WTC11 (cell line): Measurements from ENCODE around the gene ZSWIM3. TPM values are rescaled to one million over a fixed set of nuclear protein-coding genes. Genes with fewer than 3 reads are reported as not detected.

ENCODE experiments used
- ATAC-seq: fragments of 200-7000 bp; cut with Tn5 transposase; 2 replicates; pipeline ENCODE4 v1.10.0; 2021; ENCODE audit warnings: mild to moderate bottlenecking, moderate library complexity
- CTCF ChIA-PET: fragments of 300-600 bp; sonication (Branson Sonifier 250); formaldehyde crosslinking; loops from one replicate; lab custom pipeline; 2021; ENCODE audit warnings: antibody characterized with exemption; lab: Charles Lee
- POLR2A ChIA-PET: fragments of 350-600 bp; sonication (Branson Sonifier 250); formaldehyde crosslinking; loops from one replicate; lab custom pipeline; 2021; ENCODE audit warnings: antibody characterized with exemption; lab: Charles Lee
- DNase-seq: peaks from one replicate; pipeline ENCODE4 v3.0.0; 2021; ENCODE audit warnings: low spot score
- H3K27ac Mint-ChIP-seq: 2 replicates; pipeline ENCODE4 v1.8.0; 2021; ENCODE audit warnings: mixed read lengths
- H3K27me3 Mint-ChIP-seq: 2 replicates; pipeline ENCODE4 v1.8.0; 2021; ENCODE audit warnings: low read depth, mild to moderate bottlenecking, moderate library complexity, mixed read lengths
- H3K36me3 Mint-ChIP-seq: 2 replicates; pipeline ENCODE4 v1.8.0; 2021; ENCODE audit warnings: mixed read lengths
- H3K4me1 Mint-ChIP-seq: 2 replicates; pipeline ENCODE4 v1.8.0; 2022; ENCODE audit warnings: mixed read lengths
- H3K4me3 Mint-ChIP-seq: 2 replicates; pipeline ENCODE4 v1.8.0; 2021; ENCODE audit warnings: mild to moderate bottlenecking, moderate library complexity, mixed read lengths
- H3K9me3 Mint-ChIP-seq: 2 replicates; pipeline ENCODE4 v1.8.0; 2021; ENCODE audit warnings: mixed read lengths
- ELF4 ChIP-seq: sonication (generic); formaldehyde crosslinking; IDR thresholded peaks from 2 replicates; pipeline ENCODE4 v1.8.1; 2022; ENCODE audit warnings: low read depth, mild to moderate bottlenecking, moderate library complexity, missing genetic modification reagents
- EMX1 ChIP-seq: fragments of 250-450 bp; sonication (Bioruptor Pico); IDR thresholded peaks from 2 replicates; pipeline ENCODE4 v1.8.0; 2021; ENCODE audit warnings: mild to moderate bottlenecking
- FOXK1 ChIP-seq: sonication (generic); formaldehyde crosslinking; IDR thresholded peaks from 2 replicates; pipeline ENCODE4 v1.8.0; 2022; ENCODE audit warnings: mild to moderate bottlenecking, moderate library complexity, missing genetic modification reagents
- FOXP1 ChIP-seq: sonication (generic); formaldehyde crosslinking; IDR thresholded peaks from 2 replicates; pipeline ENCODE4 v1.8.0; 2022; ENCODE audit warnings: missing genetic modification reagents, mild to moderate bottlenecking, moderate library complexity, borderline replicate concordance
- JUN ChIP-seq: sonication (generic); formaldehyde crosslinking; IDR thresholded peaks from 2 replicates; pipeline ENCODE4 v1.8.0; 2023; ENCODE audit warnings: mild to moderate bottlenecking, missing genetic modification reagents
- KAT7 ChIP-seq: sonication (generic); formaldehyde crosslinking; IDR thresholded peaks from 2 replicates; pipeline ENCODE4 v1.8.1; 2023; ENCODE audit warnings: missing genetic modification reagents, mild to moderate bottlenecking, borderline replicate concordance
- MXD4 ChIP-seq: fragments of 250-450 bp; sonication (Bioruptor Pico); IDR thresholded peaks from 2 replicates; pipeline ENCODE4 v1.8.0; 2021; ENCODE audit warnings: mild to moderate bottlenecking, moderate library complexity, borderline replicate concordance
- RORB ChIP-seq: fragments of 250-450 bp; sonication (Bioruptor Pico); IDR thresholded peaks from 2 replicates; pipeline ENCODE4 v1.9.0; 2021; ENCODE audit warnings: mild to moderate bottlenecking
- SOX15 ChIP-seq: fragments of 250-450 bp; sonication (Bioruptor Pico); IDR thresholded peaks from 2 replicates; pipeline ENCODE4 v1.9.0; 2021; ENCODE audit warnings: mild to moderate bottlenecking
- TCF7 ChIP-seq: sonication (generic); formaldehyde crosslinking; IDR thresholded peaks from 2 replicates; pipeline ENCODE4 v1.8.0; 2022; ENCODE audit warnings: mild to moderate bottlenecking, low read depth, missing genetic modification reagents, moderate library complexity
- TEAD1 ChIP-seq: sonication (generic); formaldehyde crosslinking; IDR thresholded peaks from 2 replicates; pipeline ENCODE4 v1.8.0; 2022; ENCODE audit warnings: mild to moderate bottlenecking, missing genetic modification reagents
- TEAD4 ChIP-seq: sonication (generic); formaldehyde crosslinking; IDR thresholded peaks from 2 replicates; pipeline ENCODE4 v1.8.0; 2022; ENCODE audit warnings: mild to moderate bottlenecking, missing genetic modification reagents
- ZMAT4 ChIP-seq: fragments of 250-450 bp; sonication (Bioruptor Pico); IDR thresholded peaks from 2 replicates; pipeline ENCODE4 v1.9.0; 2021; ENCODE audit warnings: mild to moderate bottlenecking
- ZNF138 ChIP-seq: sonication (generic); formaldehyde crosslinking; conservative IDR thresholded peaks from 2 replicates; pipeline ENCODE4 v1.8.1; 2022; ENCODE audit warnings: mild to moderate bottlenecking, moderate library complexity, missing genetic modification reagents
- ZNF232 ChIP-seq: sonication (generic); formaldehyde crosslinking; IDR thresholded peaks from 2 replicates; pipeline ENCODE4 v1.8.0; 2022; ENCODE audit warnings: mild to moderate bottlenecking, missing genetic modification reagents
- ZNF416 ChIP-seq: fragments of 250-450 bp; sonication (Bioruptor Pico); IDR thresholded peaks from 2 replicates; pipeline ENCODE4 v1.9.0; 2021; ENCODE audit warnings: mild to moderate bottlenecking, inconsistent platforms
- ZSCAN18 ChIP-seq: fragments of 250-450 bp; sonication (Bioruptor Pico); IDR thresholded peaks from 2 replicates; pipeline ENCODE4 v2.1.2; 2022; ENCODE audit warnings: mild to moderate bottlenecking, moderate library complexity
- total RNA-seq: library from RNA; stranded (reverse); gene quantifications from 3 replicates; pipeline ENCODE4 v1.2.3, GENCODE V29; 2021
- TF ChIP-seq, protein P1 (sequence below): sonication (generic); formaldehyde crosslinking; IDR thresholded peaks from 2 replicates; pipeline ENCODE4 v1.8.1; 2023; ENCODE audit warnings: mild to moderate bottlenecking, moderate library complexity, missing genetic modification reagents
- TF ChIP-seq, protein P2 (sequence below): sonication (generic); formaldehyde crosslinking; IDR thresholded peaks from 2 replicates; pipeline ENCODE4 v1.8.1; 2023; ENCODE audit warnings: mild to moderate bottlenecking, missing genetic modification reagents, moderate library complexity
- TF ChIP-seq, protein P3 (sequence below): sonication (generic); formaldehyde crosslinking; IDR thresholded peaks from 2 replicates; pipeline ENCODE4 v1.8.0; 2022; ENCODE audit warnings: mild to moderate bottlenecking, missing genetic modification reagents
- TF ChIP-seq, protein P4 (sequence below): sonication (generic); formaldehyde crosslinking; IDR thresholded peaks from 2 replicates; pipeline ENCODE4 v1.8.0; 2022; ENCODE audit warnings: mild to moderate bottlenecking, missing genetic modification reagents
- TF ChIP-seq, protein P5 (sequence below): fragments of 250-450 bp; sonication (Bioruptor Pico); IDR thresholded peaks from 2 replicates; pipeline ENCODE4 v1.9.0; 2021; ENCODE audit warnings: mild to moderate bottlenecking, borderline replicate concordance

The ZSWIM3 gene
- total RNA-seq, 1 experiment from 2014 or later: 3.4 TPM

DNA sequence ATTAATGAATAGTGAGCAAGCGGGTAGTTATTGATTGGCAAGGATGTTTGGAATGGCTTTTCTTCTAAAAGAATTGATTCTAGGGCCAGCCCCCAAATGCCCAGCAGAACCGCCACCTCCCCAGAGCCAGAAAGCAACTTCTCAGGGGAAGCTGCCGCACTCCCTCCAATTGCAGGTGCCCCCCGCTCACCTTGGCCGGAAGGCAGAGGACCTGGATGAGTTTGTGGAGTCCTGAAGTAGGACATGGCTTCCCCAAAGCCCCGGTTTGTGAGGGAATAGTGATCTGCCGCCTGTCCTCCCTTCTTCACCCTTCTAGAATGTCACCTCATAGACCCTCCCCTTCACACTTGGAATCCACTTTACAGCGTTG, 29.9 kb downstream of the ZSWIM3 start, which contains the start of gene SPATA25 (continued):
- no peak for TF ChIP-seq KAT7 (CRISPR knock-in tag)
- no peak for TF ChIP-seq TEAD4
- no peak for TF ChIP-seq ZNF416 (CRISPR knock-in tag)
- TF ChIP-seq, protein P1, sequence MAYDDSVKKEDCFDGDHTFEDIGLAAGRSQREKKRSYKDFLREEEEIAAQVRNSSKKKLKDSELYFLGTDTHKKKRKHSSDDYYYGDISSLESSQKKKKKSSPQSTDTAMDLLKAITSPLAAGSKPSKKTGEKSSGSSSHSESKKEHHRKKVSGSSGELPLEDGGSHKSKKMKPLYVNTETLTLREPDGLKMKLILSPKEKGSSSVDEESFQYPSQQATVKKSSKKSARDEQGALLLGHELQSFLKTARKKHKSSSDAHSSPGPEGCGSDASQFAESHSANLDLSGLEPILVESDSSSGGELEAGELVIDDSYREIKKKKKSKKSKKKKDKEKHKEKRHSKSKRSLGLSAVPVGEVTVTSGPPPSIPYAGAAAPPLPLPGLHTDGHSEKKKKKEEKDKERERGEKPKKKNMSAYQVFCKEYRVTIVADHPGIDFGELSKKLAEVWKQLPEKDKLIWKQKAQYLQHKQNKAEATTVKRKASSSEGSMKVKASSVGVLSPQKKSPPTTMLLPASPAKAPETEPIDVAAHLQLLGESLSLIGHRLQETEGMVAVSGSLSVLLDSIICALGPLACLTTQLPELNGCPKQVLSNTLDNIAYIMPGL (CRISPR knock-in tag): no peak
- TF ChIP-seq, protein P2, sequence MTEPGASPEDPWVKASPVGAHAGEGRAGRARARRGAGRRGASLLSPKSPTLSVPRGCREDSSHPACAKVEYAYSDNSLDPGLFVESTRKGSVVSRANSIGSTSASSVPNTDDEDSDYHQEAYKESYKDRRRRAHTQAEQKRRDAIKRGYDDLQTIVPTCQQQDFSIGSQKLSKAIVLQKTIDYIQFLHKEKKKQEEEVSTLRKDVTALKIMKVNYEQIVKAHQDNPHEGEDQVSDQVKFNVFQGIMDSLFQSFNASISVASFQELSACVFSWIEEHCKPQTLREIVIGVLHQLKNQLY (CRISPR knock-in tag): no peak
- no peak for TF ChIP-seq RORB (CRISPR knock-in tag)

GRCh38 chr20:45888681-45889080, 31.3 kb downstream of the ZSWIM3 start:
- ATAC-seq (no peak), DNase-seq (no peak)
- POLR2A ChIA-PET: no interaction called here
- CTCF ChIA-PET: interaction anchor here (2.4 to 2.7 kb wide), 2 partner anchors 35 to 64 kb away, joined by 19 to 30 read pairs; no protein-coding TSS in a partner anchor
- Mint-ChIP-seq H3K4me3 (no peak overlapping the region), H3K27ac (no peak overlapping the region), H3K36me3 (peaks cover 8% of the 10 kb centered on the region), H3K27me3 (no peaks in the 10 kb centered on the region; the same call in 1 of the 2 replicates), H3K4me1 (peaks cover 12% of the 10 kb centered on the region), H3K9me3 (no peaks in the 10 kb centered on the region)
- TF ChIP-seq ZNF138 (no peak), ZNF232 (no peak), FOXP1 (CRISPR knock-in tag) (no peak), ZMAT4 (CRISPR knock-in tag) (no peak), ZSCAN18 (CRISPR knock-in tag) (no peak), EMX1 (no peak), TEAD1 (CRISPR knock-in tag) (no peak), FOXK1 (no peak), ELF4 (no peak), MXD4 (CRISPR knock-in tag) (no peak), TCF7 (CRISPR knock-in tag) (no peak), JUN (no peak), SOX15 (CRISPR knock-in tag) (no peak)
- TF ChIP-seq, protein P3, sequence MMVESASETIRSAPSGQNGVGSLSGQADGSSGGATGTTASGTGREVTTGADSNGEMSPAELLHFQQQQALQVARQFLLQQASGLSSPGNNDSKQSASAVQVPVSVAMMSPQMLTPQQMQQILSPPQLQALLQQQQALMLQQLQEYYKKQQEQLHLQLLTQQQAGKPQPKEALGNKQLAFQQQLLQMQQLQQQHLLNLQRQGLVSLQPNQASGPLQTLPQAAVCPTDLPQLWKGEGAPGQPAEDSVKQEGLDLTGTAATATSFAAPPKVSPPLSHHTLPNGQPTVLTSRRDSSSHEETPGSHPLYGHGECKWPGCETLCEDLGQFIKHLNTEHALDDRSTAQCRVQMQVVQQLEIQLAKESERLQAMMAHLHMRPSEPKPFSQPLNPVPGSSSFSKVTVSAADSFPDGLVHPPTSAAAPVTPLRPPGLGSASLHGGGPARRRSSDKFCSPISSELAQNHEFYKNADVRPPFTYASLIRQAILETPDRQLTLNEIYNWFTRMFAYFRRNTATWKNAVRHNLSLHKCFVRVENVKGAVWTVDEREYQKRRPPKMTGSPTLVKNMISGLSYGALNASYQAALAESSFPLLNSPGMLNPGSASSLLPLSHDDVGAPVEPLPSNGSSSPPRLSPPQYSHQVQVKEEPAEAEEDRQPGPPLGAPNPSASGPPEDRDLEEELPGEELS (CRISPR knock-in tag): no peak
- TF ChIP-seq, protein P4, sequence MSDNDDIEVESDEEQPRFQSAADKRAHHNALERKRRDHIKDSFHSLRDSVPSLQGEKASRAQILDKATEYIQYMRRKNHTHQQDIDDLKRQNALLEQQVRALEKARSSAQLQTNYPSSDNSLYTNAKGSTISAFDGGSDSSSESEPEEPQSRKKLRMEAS (CRISPR knock-in tag): no peak
- TF ChIP-seq, protein P5, sequence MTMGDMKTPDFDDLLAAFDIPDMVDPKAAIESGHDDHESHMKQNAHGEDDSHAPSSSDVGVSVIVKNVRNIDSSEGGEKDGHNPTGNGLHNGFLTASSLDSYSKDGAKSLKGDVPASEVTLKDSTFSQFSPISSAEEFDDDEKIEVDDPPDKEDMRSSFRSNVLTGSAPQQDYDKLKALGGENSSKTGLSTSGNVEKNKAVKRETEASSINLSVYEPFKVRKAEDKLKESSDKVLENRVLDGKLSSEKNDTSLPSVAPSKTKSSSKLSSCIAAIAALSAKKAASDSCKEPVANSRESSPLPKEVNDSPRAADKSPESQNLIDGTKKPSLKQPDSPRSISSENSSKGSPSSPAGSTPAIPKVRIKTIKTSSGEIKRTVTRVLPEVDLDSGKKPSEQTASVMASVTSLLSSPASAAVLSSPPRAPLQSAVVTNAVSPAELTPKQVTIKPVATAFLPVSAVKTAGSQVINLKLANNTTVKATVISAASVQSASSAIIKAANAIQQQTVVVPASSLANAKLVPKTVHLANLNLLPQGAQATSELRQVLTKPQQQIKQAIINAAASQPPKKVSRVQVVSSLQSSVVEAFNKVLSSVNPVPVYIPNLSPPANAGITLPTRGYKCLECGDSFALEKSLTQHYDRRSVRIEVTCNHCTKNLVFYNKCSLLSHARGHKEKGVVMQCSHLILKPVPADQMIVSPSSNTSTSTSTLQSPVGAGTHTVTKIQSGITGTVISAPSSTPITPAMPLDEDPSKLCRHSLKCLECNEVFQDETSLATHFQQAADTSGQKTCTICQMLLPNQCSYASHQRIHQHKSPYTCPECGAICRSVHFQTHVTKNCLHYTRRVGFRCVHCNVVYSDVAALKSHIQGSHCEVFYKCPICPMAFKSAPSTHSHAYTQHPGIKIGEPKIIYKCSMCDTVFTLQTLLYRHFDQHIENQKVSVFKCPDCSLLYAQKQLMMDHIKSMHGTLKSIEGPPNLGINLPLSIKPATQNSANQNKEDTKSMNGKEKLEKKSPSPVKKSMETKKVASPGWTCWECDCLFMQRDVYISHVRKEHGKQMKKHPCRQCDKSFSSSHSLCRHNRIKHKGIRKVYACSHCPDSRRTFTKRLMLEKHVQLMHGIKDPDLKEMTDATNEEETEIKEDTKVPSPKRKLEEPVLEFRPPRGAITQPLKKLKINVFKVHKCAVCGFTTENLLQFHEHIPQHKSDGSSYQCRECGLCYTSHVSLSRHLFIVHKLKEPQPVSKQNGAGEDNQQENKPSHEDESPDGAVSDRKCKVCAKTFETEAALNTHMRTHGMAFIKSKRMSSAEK (CRISPR knock-in tag): no peak
